HepG2 (cell line): Measurements from ENCODE around the gene CES2. TPM values are rescaled to one million over a fixed set of nuclear protein-coding genes. Genes with fewer than 3 reads are reported as not detected.

ENCODE experiments used
- CHD4 ChIP-seq: fragments of 200-600 bp; sonication (generic); IDR thresholded peaks from 2 replicates; pipeline ENCODE4 v1.7.0; 2017; ENCODE audit warnings: mild to moderate bottlenecking, low read length, borderline replicate concordance
- FOXP1 ChIP-seq, 2 experiments: fragments of 450-650 bp in 1 of 2; IDR thresholded peaks; 2 replicates each; pipeline ENCODE4 v1.6.1; 2017 to 2018; ENCODE audit warnings: antibody characterized with exemption in 1 of 2
- JDP2 ChIP-seq: sonication (generic); formaldehyde crosslinking; IDR thresholded peaks from 2 replicates; pipeline ENCODE4 v1.8.1; 2022; ENCODE audit warnings: missing genetic modification reagents, borderline replicate concordance
- MYC ChIP-seq: sonication (generic); formaldehyde crosslinking; IDR thresholded peaks from 2 replicates; pipeline ENCODE4 v1.9.0; 2021; ENCODE audit warnings: missing genetic modification reagents, borderline replicate concordance
- NCOA2 ChIP-seq: sonication (generic); formaldehyde crosslinking; IDR thresholded peaks from 2 replicates; pipeline ENCODE4 v1.8.0; 2022; ENCODE audit warnings: inconsistent platforms
- NFE2L1 ChIP-seq: sonication (generic); formaldehyde crosslinking; IDR thresholded peaks from 2 replicates; pipeline ENCODE4 v1.4.0; 2020; ENCODE audit warnings: missing genetic modification reagents, mild to moderate bottlenecking, borderline replicate concordance
- PBX2 ChIP-seq: IDR thresholded peaks from 2 replicates; pipeline ENCODE4 v1.6.1; 2016; ENCODE audit warnings: control low read depth
- PPARG ChIP-seq: conservative IDR thresholded peaks from 2 replicates; pipeline ENCODE4 v1.6.1; 2016; ENCODE audit warnings: missing biosample characterization, missing genetic modification reagents
- RBFOX2 ChIP-seq: fragments of 200-400 bp; formaldehyde crosslinking; IDR thresholded peaks from 2 replicates; pipeline ENCODE4 v1.6.1; 2017; ENCODE audit warnings: low read depth, mild to moderate bottlenecking, low read length
- SP1 ChIP-seq, 2 experiments: fragments of 450-650 bp in 1 of 2; sonication (generic) in 1 of 2; formaldehyde crosslinking in 1 of 2; IDR thresholded peaks; 2 replicates each; pipeline versions ENCODE4 v1.4.0 to v1.6.1; 2016 to 2020; ENCODE audit warnings: missing genetic modification reagents in 1 of 2
- WIZ ChIP-seq: sonication (generic); formaldehyde crosslinking; IDR thresholded peaks from 2 replicates; pipeline ENCODE4 v1.5.1; 2020; ENCODE audit warnings: mild to moderate bottlenecking, missing genetic modification reagents
- XRCC5 ChIP-seq: fragments of 200-400 bp; formaldehyde crosslinking; optimal IDR thresholded peaks from 2 replicates; pipeline ENCODE3; 2017; ENCODE audit warnings: mild to moderate bottlenecking, low read length
- ZFAT ChIP-seq: sonication (generic); formaldehyde crosslinking; conservative IDR thresholded peaks from 2 replicates; pipeline ENCODE4 v1.8.1; 2023; ENCODE audit warnings: missing genetic modification reagents, inconsistent platforms
- ZNF234 ChIP-seq: sonication (generic); formaldehyde crosslinking; conservative IDR thresholded peaks from 2 replicates; pipeline ENCODE4 v1.5.1; 2020; ENCODE audit warnings: mild to moderate bottlenecking, missing genetic modification reagents
- ZNF552 ChIP-seq: sonication (generic); formaldehyde crosslinking; IDR thresholded peaks from 2 replicates; pipeline ENCODE4 v1.9.0; 2022; ENCODE audit warnings: missing genetic modification reagents, mild to moderate bottlenecking, borderline replicate concordance
- ZNF766 ChIP-seq: sonication (generic); formaldehyde crosslinking; IDR thresholded peaks from 2 replicates; pipeline ENCODE4 v1.5.0; 2020; ENCODE audit warnings: missing genetic modification reagents, borderline replicate concordance
- ZNF770 ChIP-seq: sonication (generic); formaldehyde crosslinking; IDR thresholded peaks from 2 replicates; pipeline ENCODE4 v1.5.0; 2020; ENCODE audit warnings: mild to moderate bottlenecking, missing genetic modification reagents
- ZNF788 ChIP-seq: sonication (generic); formaldehyde crosslinking; IDR thresholded peaks from 2 replicates; pipeline ENCODE4 v1.5.0; 2020; ENCODE audit warnings: mild to moderate bottlenecking, missing genetic modification reagents, borderline replicate concordance
- polyA plus RNA-seq, 8 experiments: library from polyadenylated mRNA; depleted of rRNA in 3 of 8; stranded (reverse) in 7 of 8; unstranded in 1 of 8; fragments of >200 nt; fragmentation: Illumina TruSeq in 4 of 8; extraction: Trizol in 4 of 8; gene quantifications; 2 replicates each; pipeline versions ENCODE4 v1.2.1 to v1.2.3, GENCODE V29; 2011 to 2016; ENCODE audit warnings: low read depth in 4 of 8, missing spikeins in 1 of 8, mixed read lengths in 1 of 8; ENCODE audit not compliant: insufficient read depth in 1 of 8
- total RNA-seq, 5 experiments: library from RNA; depleted of rRNA; stranded (reverse); fragments of >200 nt; fragmentation: Illumina TruSeq; extraction: Trizol; gene quantifications; 2 replicates each; pipeline ENCODE4 v1.2.3, GENCODE V29; 2016; ENCODE audit warnings: low read depth in 1 of 5
- TF ChIP-seq, protein P1 (sequence below): sonication (generic); formaldehyde crosslinking; IDR thresholded peaks from 2 replicates; pipeline ENCODE4 v1.4.0; 2020; ENCODE audit warnings: missing genetic modification reagents, borderline replicate concordance
- TF ChIP-seq, protein P2 (sequence below): sonication (generic); formaldehyde crosslinking; IDR thresholded peaks from 2 replicates; pipeline ENCODE4 v1.4.0; 2020; ENCODE audit warnings: missing genetic modification reagents

The CES2 gene
- total and polyA plus RNA-seq, 2 of the 13 experiments (the other 11 are each of a cell fraction or from before 2014, with no cell fraction given): 50.6 to 63.8 TPM

- TF ChIP-seq, protein P1, sequence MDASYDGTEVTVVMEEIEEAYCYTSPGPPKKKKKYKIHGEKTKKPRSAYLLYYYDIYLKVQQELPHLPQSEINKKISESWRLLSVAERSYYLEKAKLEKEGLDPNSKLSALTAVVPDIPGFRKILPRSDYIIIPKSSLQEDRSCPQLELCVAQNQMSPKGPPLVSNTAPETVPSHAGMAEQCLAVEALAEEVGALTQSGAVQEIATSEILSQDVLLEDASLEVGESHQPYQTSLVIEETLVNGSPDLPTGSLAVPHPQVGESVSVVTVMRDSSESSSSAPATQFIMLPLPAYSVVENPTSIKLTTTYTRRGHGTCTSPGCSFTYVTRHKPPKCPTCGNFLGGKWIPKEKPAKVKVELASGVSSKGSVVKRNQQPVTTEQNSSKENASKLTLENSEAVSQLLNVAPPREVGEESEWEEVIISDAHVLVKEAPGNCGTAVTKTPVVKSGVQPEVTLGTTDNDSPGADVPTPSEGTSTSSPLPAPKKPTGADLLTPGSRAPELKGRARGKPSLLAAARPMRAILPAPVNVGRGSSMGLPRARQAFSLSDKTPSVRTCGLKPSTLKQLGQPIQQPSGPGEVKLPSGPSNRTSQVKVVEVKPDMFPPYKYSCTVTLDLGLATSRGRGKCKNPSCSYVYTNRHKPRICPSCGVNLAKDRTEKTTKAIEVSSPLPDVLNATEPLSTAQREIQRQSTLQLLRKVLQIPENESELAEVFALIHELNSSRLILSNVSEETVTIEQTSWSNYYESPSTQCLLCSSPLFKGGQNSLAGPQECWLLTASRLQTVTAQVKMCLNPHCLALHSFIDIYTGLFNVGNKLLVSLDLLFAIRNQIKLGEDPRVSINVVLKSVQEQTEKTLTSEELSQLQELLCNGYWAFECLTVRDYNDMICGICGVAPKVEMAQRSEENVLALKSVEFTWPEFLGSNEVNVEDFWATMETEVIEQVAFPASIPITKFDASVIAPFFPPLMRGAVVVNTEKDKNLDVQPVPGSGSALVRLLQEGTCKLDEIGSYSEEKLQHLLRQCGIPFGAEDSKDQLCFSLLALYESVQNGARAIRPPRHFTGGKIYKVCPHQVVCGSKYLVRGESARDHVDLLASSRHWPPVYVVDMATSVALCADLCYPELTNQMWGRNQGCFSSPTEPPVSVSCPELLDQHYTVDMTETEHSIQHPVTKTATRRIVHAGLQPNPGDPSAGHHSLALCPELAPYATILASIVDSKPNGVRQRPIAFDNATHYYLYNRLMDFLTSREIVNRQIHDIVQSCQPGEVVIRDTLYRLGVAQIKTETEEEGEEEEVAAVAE (CRISPR knock-in tag): peak; percentile 17; the same call in 1 of the 2 replicates
- TF ChIP-seq ZNF234 (CRISPR knock-in tag) (no peak), PPARG (CRISPR knock-in tag) (peak; percentile 80), ZNF766 (CRISPR knock-in tag) (0 out of 2 replicates have a peak, but pooled peaks have one; percentile 69), ZNF788 (CRISPR knock-in tag) (peak; percentile 74; the same call in 1 of the 2 replicates), ZNF770 (CRISPR knock-in tag) (peak; percentile 100), RBFOX2 (no peak), XRCC5 (peak; percentile 49), JDP2 (CRISPR knock-in tag) (no peak), CHD4 (peak; percentile 84; the same call in 1 of the 2 replicates), ZNF552 (CRISPR knock-in tag) (peak; percentile 41; the same call in 1 of the 2 replicates), NFE2L1 (no peak; the same call in 1 of the 2 replicates), PBX2 (CRISPR knock-in tag) (no peak), ZFAT (no peak), FOXP1 (IDR thresholded peaks at IDR 0.05) (no peak), FOXP1 (CRISPR knock-in tag; IDR thresholded peaks at IDR 0.05) (peak; percentile 70), WIZ (CRISPR knock-in tag) (peak; percentile 70), SP1 (IDR thresholded peaks at IDR 0.05) (no peak), SP1 (CRISPR knock-in tag; IDR thresholded peaks at IDR 0.05) (peak; percentile 66; the same call in 1 of the 2 replicates), NCOA2 (CRISPR knock-in tag) (peak; percentile 84), MYC (CRISPR knock-in tag) (no peak)
- TF ChIP-seq, protein P2, sequence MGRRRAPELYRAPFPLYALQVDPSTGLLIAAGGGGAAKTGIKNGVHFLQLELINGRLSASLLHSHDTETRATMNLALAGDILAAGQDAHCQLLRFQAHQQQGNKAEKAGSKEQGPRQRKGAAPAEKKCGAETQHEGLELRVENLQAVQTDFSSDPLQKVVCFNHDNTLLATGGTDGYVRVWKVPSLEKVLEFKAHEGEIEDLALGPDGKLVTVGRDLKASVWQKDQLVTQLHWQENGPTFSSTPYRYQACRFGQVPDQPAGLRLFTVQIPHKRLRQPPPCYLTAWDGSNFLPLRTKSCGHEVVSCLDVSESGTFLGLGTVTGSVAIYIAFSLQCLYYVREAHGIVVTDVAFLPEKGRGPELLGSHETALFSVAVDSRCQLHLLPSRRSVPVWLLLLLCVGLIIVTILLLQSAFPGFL (CRISPR knock-in tag): no peak
Observed at GRCh38 chr16:66905633-66906539, 29.4 kb upstream of the CES2 start (continued).
